Activated CD8-positive, alpha-beta memory T cell treated with anti-CD3 and anti-CD28 coated beads, Interleukin-2, amount 50 U/mL, for 24 hours (primary cell): ENCODE measurements around the gene PTP4A1.
"Not testable (repeated sequence)": the region's sequence is repeated elsewhere in the genome, so short reads cannot be mapped to it uniquely, and the experiment has no call there.

ENCODE experiments used
- DNase-seq: peaks from one replicate; pipeline ENCODE4 v3.0.0-alpha.2; 2020; ENCODE audit errors: extremely low read depth

PTP4A1 gene

GRCh38 chr6:63582579-63583231 lies 10.4 kb downstream of the PTP4A1 start:
- no peak for DNase-seq

- DNase-seq = no peak
These were observed 11.8 kb downstream of the PTP4A1 start for GRCh38 chr6:63584125-63584514.

GRCh38 chr6:63584566-63584965 lies 12.3 kb downstream of the PTP4A1 start:
- DNase-seq = no peak

- DNase-seq = not testable (repeated sequence)
These were observed 13.4 kb downstream of the PTP4A1 start for GRCh38 chr6:63585652-63586051.

- DNase-seq = no peak
These were observed 17.7 kb downstream of the PTP4A1 start for GRCh38 chr6:63589952-63590411.

GRCh38 chr6:63592886-63593285 lies 20.6 kb downstream of the PTP4A1 start:
- DNase-seq = no peak

GRCh38 chr6:63597141-63598048 lies 25.1 kb downstream of the PTP4A1 start:
- DNase-seq = no peak

- peak; percentile 39 for DNase-seq
These were observed 26.1 kb downstream of the PTP4A1 start for GRCh38 chr6:63598049-63599036.

- DNase-seq = no peak
These were observed 27.0 kb downstream of the PTP4A1 start for GRCh38 chr6:63599243-63599642.

GRCh38 chr6:63600136-63600535 lies 27.9 kb downstream of the PTP4A1 start:
- DNase-seq = no peak

GRCh38 chr6:63609231-63609630 lies 37.0 kb downstream of the PTP4A1 start:
- no peak for DNase-seq

GRCh38 chr6:63610944-63611343 lies 38.7 kb downstream of the PTP4A1 start:
- DNase-seq = no peak

GRCh38 chr6:63611560-63611959 lies 39.3 kb downstream of the PTP4A1 start:
- no peak for DNase-seq

- no peak for DNase-seq
These were observed 43.3 kb downstream of the PTP4A1 start for GRCh38 chr6:63615590-63615989.
